ENCODE data around the gene AJAP1. TPM values are rescaled to one million over a fixed set of nuclear protein-coding genes. Genes with fewer than 3 reads are reported as not detected.

Gene AJAP1
- polyA plus RNA-seq, 1 of the 3 experiments (the other 2 are of a cell fraction): not detected

DNA sequence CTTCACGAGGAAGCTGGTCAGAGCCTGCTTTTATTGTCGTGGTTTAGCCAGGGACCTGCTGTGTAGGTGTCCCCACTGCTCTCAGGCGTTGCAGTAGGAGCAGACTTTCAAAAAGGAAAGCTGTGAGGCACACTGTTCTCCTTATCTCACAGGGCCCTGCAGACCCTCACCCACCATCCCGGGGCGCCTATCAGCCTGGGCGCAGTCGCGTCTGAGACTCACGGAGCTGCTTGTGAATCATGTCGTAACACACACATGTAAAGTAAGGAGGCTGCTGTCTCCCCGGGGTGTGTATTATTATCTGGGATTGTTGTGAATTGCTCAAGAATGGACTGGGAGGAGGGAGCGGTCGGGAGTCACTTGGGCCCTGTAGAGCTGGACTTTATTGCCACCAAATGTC lies 17.4 kb downstream of the AJAP1 start:
- DNase-seq: no peak
- Histone ChIP-seq H3K36me3 (replicated peaks in 1 of 2; ENCODE audit: control insufficient read depth in 1 of 2, insufficient read depth in 2 of 2, low read length in 1 of 2) (no peaks in the 10 kb centered on the region), H3K9me3 (no peaks in the 10 kb centered on the region), H3K27me3 (ENCODE audit: insufficient read depth) (no peaks in the 10 kb centered on the region), H3K79me2 (ENCODE audit: insufficient read depth) (no peaks in the 10 kb centered on the region), H3K27ac (ENCODE audit: low read depth in 2 of 2, low read length in 1 of 2) (no peak overlapping the region), H2AFZ (ENCODE audit: low read depth) (no peak overlapping the region), H3F3A (replicated peaks; ENCODE audit: insufficient read depth) (no peaks in the 10 kb centered on the region), H3K9ac (no peak overlapping the region), H3K4me3 (ENCODE audit: low read depth in 2 of 2, low read length in 1 of 2) (no peak overlapping the region), H3K4me2 (no peak overlapping the region), H3K4me1 (ENCODE audit: control insufficient read depth in 1 of 2, insufficient read depth in 2 of 2, low read depth in 1 of 2, low read length in 1 of 2) (no peaks in the 10 kb centered on the region; a peak in 1 of 4 replicates), H3K9me2 (no peaks in the 10 kb centered on the region), H4K20me1 (ENCODE audit: insufficient read depth) (no peaks in the 10 kb centered on the region)
- POLR2A ChIA-PET: no interaction called here
- TF ChIP-seq, protein P1, sequence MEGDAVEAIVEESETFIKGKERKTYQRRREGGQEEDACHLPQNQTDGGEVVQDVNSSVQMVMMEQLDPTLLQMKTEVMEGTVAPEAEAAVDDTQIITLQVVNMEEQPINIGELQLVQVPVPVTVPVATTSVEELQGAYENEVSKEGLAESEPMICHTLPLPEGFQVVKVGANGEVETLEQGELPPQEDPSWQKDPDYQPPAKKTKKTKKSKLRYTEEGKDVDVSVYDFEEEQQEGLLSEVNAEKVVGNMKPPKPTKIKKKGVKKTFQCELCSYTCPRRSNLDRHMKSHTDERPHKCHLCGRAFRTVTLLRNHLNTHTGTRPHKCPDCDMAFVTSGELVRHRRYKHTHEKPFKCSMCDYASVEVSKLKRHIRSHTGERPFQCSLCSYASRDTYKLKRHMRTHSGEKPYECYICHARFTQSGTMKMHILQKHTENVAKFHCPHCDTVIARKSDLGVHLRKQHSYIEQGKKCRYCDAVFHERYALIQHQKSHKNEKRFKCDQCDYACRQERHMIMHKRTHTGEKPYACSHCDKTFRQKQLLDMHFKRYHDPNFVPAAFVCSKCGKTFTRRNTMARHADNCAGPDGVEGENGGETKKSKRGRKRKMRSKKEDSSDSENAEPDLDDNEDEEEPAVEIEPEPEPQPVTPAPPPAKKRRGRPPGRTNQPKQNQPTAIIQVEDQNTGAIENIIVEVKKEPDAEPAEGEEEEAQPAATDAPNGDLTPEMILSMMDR (IDR thresholded peaks at IDR 0.05): no peak
- TF ChIP-seq NRF1 (IDR thresholded peaks at IDR 0.05; ENCODE audit: low read depth, low read length) (no peak), RCOR1 (IDR thresholded peaks at IDR 0.05; ENCODE audit: low read length) (no peak), MEF2A (IDR thresholded peaks at IDR 0.05; ENCODE audit: borderline replicate concordance, low read depth) (no peak), GABPA (IDR thresholded peaks at IDR 0.05; ENCODE audit: low read depth) (no peak), TCF12 (IDR thresholded peaks at IDR 0.05) (no peak)
- TF ChIP-seq, protein P2, sequence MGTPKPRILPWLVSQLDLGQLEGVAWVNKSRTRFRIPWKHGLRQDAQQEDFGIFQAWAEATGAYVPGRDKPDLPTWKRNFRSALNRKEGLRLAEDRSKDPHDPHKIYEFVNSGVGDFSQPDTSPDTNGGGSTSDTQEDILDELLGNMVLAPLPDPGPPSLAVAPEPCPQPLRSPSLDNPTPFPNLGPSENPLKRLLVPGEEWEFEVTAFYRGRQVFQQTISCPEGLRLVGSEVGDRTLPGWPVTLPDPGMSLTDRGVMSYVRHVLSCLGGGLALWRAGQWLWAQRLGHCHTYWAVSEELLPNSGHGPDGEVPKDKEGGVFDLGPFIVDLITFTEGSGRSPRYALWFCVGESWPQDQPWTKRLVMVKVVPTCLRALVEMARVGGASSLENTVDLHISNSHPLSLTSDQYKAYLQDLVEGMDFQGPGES (IDR thresholded peaks at IDR 0.05; ENCODE audit: low read depth, low read length): no peak
- CTCF ChIA-PET: interaction anchor here (2.3 to 4.9 kb wide), 2 partner anchors 13 to 15 kb away, joined by 7 to 31 read pairs; no protein-coding TSS in a partner anchor
- WGBS (ENCODE audit: low lambda C conversion rate): 46% methylated on average over 7 of the region's 13 CpGs

DNA sequence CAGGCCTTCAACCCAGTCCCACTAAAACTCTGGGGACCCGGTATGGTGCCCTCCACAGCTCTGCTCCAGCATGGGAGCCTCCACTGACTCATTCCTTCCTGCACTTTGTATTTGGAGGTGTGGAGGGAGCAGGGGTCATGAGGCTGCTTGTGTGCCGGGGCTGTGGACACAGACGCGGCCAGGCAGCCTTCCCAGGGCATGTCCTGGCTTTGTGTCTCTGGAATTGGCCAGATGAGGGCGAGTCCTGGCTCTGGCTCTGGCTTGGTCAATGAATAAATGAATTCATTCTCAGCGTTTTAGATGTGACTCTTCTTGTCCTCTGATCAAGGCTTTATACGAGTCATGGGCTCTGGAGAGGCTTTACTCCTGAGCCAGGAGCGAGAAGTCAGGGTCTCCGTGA lies 19.1 kb downstream of the AJAP1 start:
- no peak for DNase-seq
- H3K27ac ChIP-seq (ENCODE audit: low read depth in 2 of 2, low read length in 1 of 2): no peak overlapping the region
- no peaks in the 10 kb centered on the region; a peak in 1 of 4 replicates for H3K4me1 ChIP-seq (ENCODE audit: control insufficient read depth in 1 of 2, insufficient read depth in 2 of 2, low read depth in 1 of 2, low read length in 1 of 2)
- TF ChIP-seq TAF1 (IDR thresholded peaks at IDR 0.05; ENCODE audit: borderline replicate concordance, low read depth, low read length) (no peak), MEF2A (IDR thresholded peaks at IDR 0.05; ENCODE audit: borderline replicate concordance, low read depth) (no peak), SMC3 (IDR thresholded peaks at IDR 0.05; ENCODE audit: low read depth, low read length) (no peak), NRF1 (IDR thresholded peaks at IDR 0.05; ENCODE audit: low read depth, low read length) (no peak)
- TF ChIP-seq, protein P3, sequence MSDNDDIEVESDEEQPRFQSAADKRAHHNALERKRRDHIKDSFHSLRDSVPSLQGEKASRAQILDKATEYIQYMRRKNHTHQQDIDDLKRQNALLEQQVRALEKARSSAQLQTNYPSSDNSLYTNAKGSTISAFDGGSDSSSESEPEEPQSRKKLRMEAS (IDR thresholded peaks at IDR 0.05; ENCODE audit: low read depth): no peak
- no peaks in the 10 kb centered on the region for H3K9me2 ChIP-seq
- no peaks in the 10 kb centered on the region for H3K27me3 ChIP-seq (ENCODE audit: insufficient read depth)
- H4K20me1 ChIP-seq (ENCODE audit: insufficient read depth): no peaks in the 10 kb centered on the region
- H3F3A ChIP-seq (replicated peaks; ENCODE audit: insufficient read depth): no peaks in the 10 kb centered on the region
- ChIA-PET POLR2A (no interaction called here), CTCF (interaction anchor here (0.8 to 4.9 kb wide), 4 partner anchors 8 to 105 kb away, joined by 3 to 31 read pairs (median 5); no protein-coding TSS in a partner anchor)
- H3K9me3 ChIP-seq: no peaks in the 10 kb centered on the region
- no peak overlapping the region for H3K4me2 ChIP-seq
- no peaks in the 10 kb centered on the region for H3K79me2 ChIP-seq (ENCODE audit: insufficient read depth)
- no peaks in the 10 kb centered on the region for H3K36me3 ChIP-seq (replicated peaks in 1 of 2; ENCODE audit: control insufficient read depth in 1 of 2, insufficient read depth in 2 of 2, low read length in 1 of 2)
- WGBS (ENCODE audit: low lambda C conversion rate): 48% methylated on average over 8 of the region's 9 CpGs
- no peak overlapping the region for H3K4me3 ChIP-seq (ENCODE audit: low read depth in 2 of 2, low read length in 1 of 2)
- no peak overlapping the region for H3K9ac ChIP-seq
- no peak overlapping the region for H2AFZ ChIP-seq (ENCODE audit: low read depth)

All from SK-N-SH (cell line).